Thoracic aorta (tissue), 2 donors: Measurements from ENCODE around the gene FAM170B. TPM values are rescaled to one million over a fixed set of nuclear protein-coding genes. Genes with fewer than 3 reads are reported as not detected.

Experiments
- ATAC-seq: fragments of 150-250 bp; one replicate; pipeline ENCODE4 v1.8.0; 2017; ENCODE audit warnings: low read depth; ENCODE audit not compliant: insufficient number of reproducible peaks, low FRiP score
- DNase-seq: peaks from one replicate; pipeline ENCODE4 v3.0.0-alpha.2; 2020; ENCODE audit warnings: low spot score
- H3K27ac ChIP-seq, 2 donors: fragments of 200-600 bp; sonication (generic); 1 replicate in 1 of 2; 2 replicates in 1 of 2; pipeline ENCODE4 v1.5.1; 2016; ENCODE audit warnings: mild to moderate bottlenecking in 2 of 2, moderate library complexity in 2 of 2
- H3K27me3 ChIP-seq: fragments of 200-600 bp; sonication (generic); replicated peaks from 2 replicates; pipeline ENCODE4 v1.6.0; 2016; ENCODE audit warnings: mild to moderate bottlenecking; ENCODE audit not compliant: insufficient read depth
- H3K36me3 ChIP-seq: fragments of 200-600 bp; sonication (generic); one replicate; pipeline ENCODE4 v1.5.1; 2016
- H3K4me1 ChIP-seq, 2 donors: fragments of 200-600 bp; sonication (generic); 1 replicate in 1 of 2; 2 replicates in 1 of 2; pipeline versions ENCODE4 v1.5.1 to v1.6.0; 2016; ENCODE audit warnings: low read depth in 2 of 2, mild to moderate bottlenecking in 1 of 2; ENCODE audit not compliant: control insufficient read depth in 1 of 2
- H3K4me3 ChIP-seq: fragments of 200-600 bp; sonication (generic); 2 replicates; pipeline ENCODE4 v1.5.1; 2016; ENCODE audit warnings: mild to moderate bottlenecking
- H3K9me3 ChIP-seq: fragments of 200-600 bp; sonication (generic); 2 replicates; pipeline ENCODE4 v1.5.1; 2016
- total RNA-seq, 2 donors: library from RNA; depleted of rRNA; stranded (reverse); fragments of >200 nt; gene quantifications; one replicate each; pipeline versions ENCODE4 v1.1.0 to v1.2.3, GENCODE V29; 2016
- TF ChIP-seq, protein P1 (sequence below): fragments of 200-600 bp; sonication (generic); IDR thresholded peaks from one replicate; pipeline ENCODE4 v1.5.1; 2019; ENCODE audit warnings: antibody characterized with exemption

The FAM170B gene
- total RNA-seq, 2 donors from 2014 or later: not detected

DNA sequence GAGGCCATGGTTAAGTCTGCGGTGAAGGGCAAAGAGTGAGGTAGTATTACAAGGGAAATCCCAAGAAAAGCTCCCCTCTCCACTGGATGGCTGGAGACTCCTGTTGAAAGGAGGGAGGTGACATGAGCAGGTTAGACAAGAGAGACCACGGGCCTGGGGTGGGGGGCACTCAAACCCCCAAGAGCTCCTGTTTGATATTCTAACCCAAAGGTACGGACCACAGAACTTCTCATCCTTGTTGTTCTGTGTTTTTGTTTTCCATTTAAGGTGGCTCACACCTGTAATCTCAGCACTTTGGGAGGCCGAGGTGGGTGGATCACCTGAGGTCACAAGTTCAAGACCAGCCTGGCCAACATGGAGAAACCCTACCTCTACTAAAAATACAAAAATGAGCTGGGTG, 30.1 kb downstream of the FAM170B start:
- TF ChIP-seq, protein P1, sequence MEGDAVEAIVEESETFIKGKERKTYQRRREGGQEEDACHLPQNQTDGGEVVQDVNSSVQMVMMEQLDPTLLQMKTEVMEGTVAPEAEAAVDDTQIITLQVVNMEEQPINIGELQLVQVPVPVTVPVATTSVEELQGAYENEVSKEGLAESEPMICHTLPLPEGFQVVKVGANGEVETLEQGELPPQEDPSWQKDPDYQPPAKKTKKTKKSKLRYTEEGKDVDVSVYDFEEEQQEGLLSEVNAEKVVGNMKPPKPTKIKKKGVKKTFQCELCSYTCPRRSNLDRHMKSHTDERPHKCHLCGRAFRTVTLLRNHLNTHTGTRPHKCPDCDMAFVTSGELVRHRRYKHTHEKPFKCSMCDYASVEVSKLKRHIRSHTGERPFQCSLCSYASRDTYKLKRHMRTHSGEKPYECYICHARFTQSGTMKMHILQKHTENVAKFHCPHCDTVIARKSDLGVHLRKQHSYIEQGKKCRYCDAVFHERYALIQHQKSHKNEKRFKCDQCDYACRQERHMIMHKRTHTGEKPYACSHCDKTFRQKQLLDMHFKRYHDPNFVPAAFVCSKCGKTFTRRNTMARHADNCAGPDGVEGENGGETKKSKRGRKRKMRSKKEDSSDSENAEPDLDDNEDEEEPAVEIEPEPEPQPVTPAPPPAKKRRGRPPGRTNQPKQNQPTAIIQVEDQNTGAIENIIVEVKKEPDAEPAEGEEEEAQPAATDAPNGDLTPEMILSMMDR: no peak
- ATAC-seq (no peak), DNase-seq (no peak)
- Histone ChIP-seq H3K9me3 (no peaks in the 10 kb centered on the region), H3K27me3 (no peaks in the 10 kb centered on the region), H3K4me1 (peaks cover 24 to 61% of the 10 kb centered on the region in 2 donors), H3K27ac (peak overlapping the region in 1 of 2 donors; percentile 1), H3K4me3 (no peak overlapping the region), H3K36me3 (no peaks in the 10 kb centered on the region)

DNA sequence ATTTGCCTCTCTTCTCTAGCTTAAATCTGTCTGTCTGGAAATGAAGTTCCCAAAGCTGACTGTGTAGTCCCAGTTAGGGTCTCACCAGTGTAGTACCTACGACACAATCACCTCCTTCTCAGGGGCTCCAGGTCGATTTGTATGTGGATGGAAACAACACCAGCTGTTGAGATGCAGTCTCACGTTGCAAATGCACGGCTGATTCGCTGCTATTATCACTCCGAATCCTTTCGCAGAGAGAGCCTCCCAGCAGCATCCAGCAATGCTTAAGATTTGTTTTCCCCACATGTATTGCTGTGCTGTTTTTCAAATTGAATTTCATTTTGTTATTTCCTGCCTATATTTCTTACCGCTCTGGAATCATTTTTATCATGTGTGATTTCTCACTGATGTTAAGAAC, 34.8 kb downstream of the FAM170B start:
- Histone ChIP-seq H3K9me3 (no peaks in the 10 kb centered on the region), H3K36me3 (no peaks in the 10 kb centered on the region), H3K4me3 (no peak overlapping the region), H3K27ac (no peak overlapping the region), H3K27me3 (no peaks in the 10 kb centered on the region), H3K4me1 (peaks cover 6 to 50% of the 10 kb centered on the region in 2 donors)
- TF ChIP-seq, protein P1: no peak
- ATAC-seq (no peak), DNase-seq (no peak)

- no peak for DNase-seq
- ATAC-seq: no peak
- H3K4me3 ChIP-seq: no peak overlapping the region
- H3K27me3 ChIP-seq: no peaks in the 10 kb centered on the region
- no peaks in the 10 kb centered on the region for H3K36me3 ChIP-seq
- no peaks in the 10 kb centered on the region for H3K9me3 ChIP-seq
- H3K27ac ChIP-seq: peak overlapping the region; percentile 2 to 33
- TF ChIP-seq, protein P1: no peak
- H3K4me1 ChIP-seq: peaks cover 6 to 49% of the 10 kb centered on the region in 2 donors
Measured at GRCh38 chr10:49096890-49097445, 36.9 kb downstream of the FAM170B start.

- Histone ChIP-seq H3K36me3 (no peaks in the 10 kb centered on the region), H3K4me1 (peaks cover 15 to 60% of the 10 kb centered on the region in 2 donors), H3K27ac (peak overlapping the region; percentile 9 to 45), H3K27me3 (no peaks in the 10 kb centered on the region), H3K4me3 (no peak overlapping the region), H3K9me3 (no peaks in the 10 kb centered on the region)
- TF ChIP-seq, protein P1: no peak
- DNase-seq (no peak), ATAC-seq (no peak)
Measured at GRCh38 chr10:49094646-49095045, 39.2 kb downstream of the FAM170B start.

DNA sequence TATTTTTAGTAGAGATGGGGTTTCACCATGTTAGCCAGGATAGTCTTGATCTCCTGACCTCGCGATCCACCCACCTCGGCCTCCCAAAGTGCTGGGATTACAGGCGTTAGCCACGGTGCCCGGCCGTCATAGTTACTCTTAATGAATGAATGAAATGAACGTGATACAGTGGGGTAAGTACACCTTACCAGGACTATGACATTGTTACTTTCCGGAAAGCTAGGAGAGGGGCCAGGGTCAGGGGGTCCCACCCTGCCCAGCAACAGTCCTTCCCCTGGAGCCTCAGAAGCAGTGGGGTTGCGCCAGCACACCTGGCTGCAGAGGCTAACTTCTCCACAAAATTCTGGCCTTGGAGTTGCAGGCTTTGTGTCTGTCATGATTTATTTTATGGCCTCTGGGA, 39.9 kb downstream of the FAM170B start:
- Histone ChIP-seq H3K4me1 (peaks cover 19 to 61% of the 10 kb centered on the region in 2 donors), H3K27ac (no peak overlapping the region), H3K27me3 (no peaks in the 10 kb centered on the region), H3K9me3 (no peaks in the 10 kb centered on the region), H3K36me3 (no peaks in the 10 kb centered on the region), H3K4me3 (no peak overlapping the region)
- TF ChIP-seq, protein P1: no peak
- no peak for DNase-seq
- no peak for ATAC-seq
